Naive thymus-derived CD4-positive, alpha-beta T cell (primary cell): ENCODE measurements around the gene CLDND2. TPM values are rescaled to one million over a fixed set of nuclear protein-coding genes. Genes with fewer than 3 reads are reported as not detected.
"Not testable (repeated sequence)": the region's sequence is repeated elsewhere in the genome, so short reads cannot be mapped to it uniquely, and the experiment has no call there.

Source experiments
- ATAC-seq: fragments of 150-1000 bp; cut with Tn5 transposase; 2 replicates; pipeline ENCODE4 v1.10.0; 2021; ENCODE audit warnings: mild to moderate bottlenecking, moderate library complexity
- CTCF ChIA-PET: fragments of 350-600 bp; sonication (Branson Sonifier 250); formaldehyde crosslinking; loops from one replicate; lab custom pipeline; 2021; ENCODE audit warnings: antibody characterized with exemption; lab: Charles Lee
- POLR2A ChIA-PET: fragments of 350-600 bp; sonication (Branson Sonifier 250); formaldehyde crosslinking; loops from one replicate; lab custom pipeline; 2021; ENCODE audit warnings: antibody characterized with exemption, inconsistent platforms; lab: Charles Lee
- DNase-seq, 9 donors: peaks; one replicate each; pipeline versions ENCODE4 v3.0.0 to v3.0.0-alpha.2; 2020 to 2022; ENCODE audit warnings: mixed read lengths in 1 of 9
- H3K27ac ChIP-seq: one replicate; pipeline ENCODE4 v1.7.0; 2013; ENCODE audit warnings: mild to moderate bottlenecking, low read depth, low read length, moderate library complexity
- H3K27me3 ChIP-seq, 2 donors: one replicate each; pipeline ENCODE4 v1.7.0; 2013; ENCODE audit warnings: low read length in 2 of 2, mild to moderate bottlenecking in 2 of 2, moderate library complexity in 2 of 2; ENCODE audit not compliant: control insufficient read depth in 2 of 2, insufficient read depth in 2 of 2
- H3K36me3 ChIP-seq, 3 experiments: 1 replicate in 2 of 3; 2 replicates in 1 of 3; pipeline ENCODE4 v1.7.0; 2013; ENCODE audit warnings: low read length in 3 of 3, mild to moderate bottlenecking in 3 of 3, moderate library complexity in 1 of 3; ENCODE audit not compliant: insufficient read depth in 3 of 3, control insufficient read depth in 2 of 3
- H3K4me1 ChIP-seq, 2 donors: one replicate each; pipeline ENCODE4 v1.7.0; 2013; ENCODE audit warnings: low read length in 2 of 2, mild to moderate bottlenecking in 2 of 2, moderate library complexity in 1 of 2; ENCODE audit not compliant: control insufficient read depth in 2 of 2, insufficient read depth in 2 of 2
- H3K4me3 ChIP-seq: 2 replicates; pipeline ENCODE4 v1.7.0; 2013; ENCODE audit warnings: mild to moderate bottlenecking, low read length
- H3K9me3 ChIP-seq, 3 experiments: 1 replicate in 2 of 3; 2 replicates in 1 of 3; pipeline ENCODE4 v1.7.0; 2013; ENCODE audit warnings: low read length in 3 of 3; ENCODE audit not compliant: control insufficient read depth in 2 of 3
- H3K27ac Mint-ChIP-seq, 9 donors: one replicate each; pipeline ENCODE4 v1.8.0; 2020 to 2022; ENCODE audit warnings: mixed read lengths in 9 of 9, mild to moderate bottlenecking in 8 of 9, moderate library complexity in 5 of 9, inconsistent platforms in 2 of 9
- H3K27me3 Mint-ChIP-seq, 5 donors: one replicate each; pipeline ENCODE4 v1.8.0; 2021 to 2022; ENCODE audit warnings: mixed read lengths in 5 of 5, mild to moderate bottlenecking in 1 of 5
- H3K36me3 Mint-ChIP-seq, 5 donors: one replicate each; pipeline ENCODE4 v1.8.0; 2020 to 2022; ENCODE audit warnings: mixed read lengths in 5 of 5, mild to moderate bottlenecking in 3 of 5, inconsistent platforms in 1 of 5
- H3K4me1 Mint-ChIP-seq, 7 donors: one replicate each; pipeline ENCODE4 v1.8.0; 2020 to 2022; ENCODE audit warnings: mixed read lengths in 7 of 7, mild to moderate bottlenecking in 3 of 7, inconsistent platforms in 1 of 7
- H3K4me3 Mint-ChIP-seq, 10 donors: one replicate each; pipeline ENCODE4 v1.8.0; 2020 to 2022; ENCODE audit warnings: mild to moderate bottlenecking in 10 of 10, mixed read lengths in 10 of 10, moderate library complexity in 6 of 10, inconsistent platforms in 2 of 10
- H3K9me3 Mint-ChIP-seq, 11 donors: one replicate each; pipeline ENCODE4 v1.8.0; 2020 to 2022; ENCODE audit warnings: mixed read lengths in 11 of 11, mild to moderate bottlenecking in 4 of 11, inconsistent platforms in 1 of 11, moderate library complexity in 1 of 11
- intact Hi-C, 2 donors: fragments of 100-400 bp; cut with micrococcal nuclease; formaldehyde crosslinking; loops; one replicate each; pipeline ENCODE4 v1.15.1; 2023
- polyA plus RNA-seq, 2 donors: library from polyadenylated mRNA; unstranded; fragments of 300-500 nt; fragmentation: Illumina TruSeq; gene quantifications; one replicate each; pipeline ENCODE4 v1.2.3, GENCODE V29; 2021
- total RNA-seq, 6 experiments: library from RNA in 5 of 6; stranded (reverse) in 5 of 6; gene quantifications; 1 replicate in 5 of 6; 2 replicates in 1 of 6; pipeline ENCODE4 v1.2.3 and lab custom pipeline; 2021 to 2026

Gene CLDND2
- total and polyA plus RNA-seq, 7 experiments from 2014 or later = 0.32 to 13.3 (median 4.4) TPM; not detected in 4

- ATAC-seq, intact Hi-C loops, DNase-seq, H3K36me3 ChIP-seq, CTCF ChIA-PET, H3K4me3 ChIP-seq, H3K27me3 Mint-ChIP-seq, H3K27ac ChIP-seq, H3K9me3 ChIP-seq, H3K27me3 ChIP-seq, H3K36me3 Mint-ChIP-seq, H3K27ac Mint-ChIP-seq: not testable (repeated sequence)
- H3K4me1 ChIP-seq = peaks cover 0 to 14% of the 10 kb centered on the region in 2 donors
- Mint-ChIP-seq H3K4me3 (peak overlapping the region in 1 of 10 donors; percentile 16), H3K9me3 (peaks cover 6 to 12% (median 8%) of the 10 kb centered on the region in 11 donors), H3K4me1 (peaks cover 0 to 45% (median 11%) of the 10 kb centered on the region in 7 donors)
- POLR2A ChIA-PET = interaction anchor here (0.6 to 1.0 kb wide), 2 partner anchors 48 to 77 kb away, joined by 3 read pairs; no protein-coding TSS in a partner anchor
These were observed 28.6 kb upstream of the CLDND2 start for GRCh38 chr19:51397453-51397852.

DNA sequence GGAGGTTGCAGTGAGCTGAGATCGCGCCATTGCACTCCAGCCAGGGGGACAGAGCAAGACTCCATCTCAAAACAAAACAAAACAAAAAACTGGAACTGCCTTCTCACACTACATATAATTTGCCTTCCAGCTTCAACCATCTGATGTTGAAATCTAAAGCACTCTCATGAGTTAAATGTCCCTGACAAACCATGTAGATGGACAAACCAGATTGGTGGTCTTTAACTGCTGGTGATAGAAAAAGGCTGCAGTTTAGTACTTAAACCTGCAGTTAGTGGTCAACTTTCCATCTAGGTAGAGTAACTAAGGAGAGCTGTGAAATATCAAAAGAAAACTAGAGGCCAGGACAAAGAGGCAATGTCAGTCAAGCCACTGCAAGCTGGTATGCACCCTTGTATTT lies 27.4 kb upstream of the CLDND2 start:
- H3K27ac Mint-ChIP-seq = peak overlapping the region in 1 of 9 donors; percentile 58
- H3K4me1 Mint-ChIP-seq = peaks cover 4 to 50% (median 14%) of the 10 kb centered on the region in 7 donors
- ATAC-seq (no peak), DNase-seq (no peak)
- Histone ChIP-seq H3K9me3 (no peaks in the 10 kb centered on the region), H3K4me3 (no peak overlapping the region), H3K27ac (no peak overlapping the region), H3K27me3 (no peaks in the 10 kb centered on the region), H3K4me1 (peaks cover 0 to 14% of the 10 kb centered on the region in 2 donors), H3K36me3 (no peaks in the 10 kb centered on the region)
- intact Hi-C loops = no loop called here
- ChIA-PET POLR2A (no interaction called here), CTCF (no interaction called here)
- no peaks in the 10 kb centered on the region for H3K36me3 Mint-ChIP-seq
- H3K9me3 Mint-ChIP-seq = peaks cover 0 to 4% (median 0%) of the 10 kb centered on the region in 11 donors
- peak overlapping the region in 1 of 10 donors; percentile 12 for H3K4me3 Mint-ChIP-seq
- H3K27me3 Mint-ChIP-seq = peaks cover 0 to 2% (median 0%) of the 10 kb centered on the region in 5 donors

- Mint-ChIP-seq H3K27ac (peak overlapping the region; percentile 32 to 97 (median 73)), H3K27me3 (peaks cover 0 to 4% (median 0%) of the 10 kb centered on the region in 5 donors), H3K4me3 (peak overlapping the region; percentile 79 to 91 (median 86)), H3K36me3 (no peaks in the 10 kb centered on the region), H3K9me3 (no peaks in the 10 kb centered on the region), H3K4me1 (peaks cover 6 to 60% (median 16%) of the 10 kb centered on the region in 7 donors)
- no peaks in the 10 kb centered on the region for H3K36me3 ChIP-seq
- peak; percentile 64 to 91 (median 86) for DNase-seq
- peak overlapping the region; percentile 50 for H3K27ac ChIP-seq
- H3K4me1 ChIP-seq = peaks cover 0 to 14% of the 10 kb centered on the region in 2 donors
- peak overlapping the region; percentile 46 for H3K4me3 ChIP-seq
- ChIA-PET CTCF (interaction anchor here (0.6 kb wide), 1 partner anchor 39 kb away, joined by 6 read pairs; no protein-coding TSS in a partner anchor), POLR2A (interaction anchor here (0.6 to 1.2 kb wide), 2 partner anchors 26 to 850 kb away, joined by 3 to 5 read pairs; no protein-coding TSS in a partner anchor)
- H3K9me3 ChIP-seq = no peaks in the 10 kb centered on the region
- ATAC-seq = peak; percentile 95
- no peaks in the 10 kb centered on the region for H3K27me3 ChIP-seq
- intact Hi-C loops = loop anchor here (1.0 to 2.0 kb wide), 6 partner anchors 27 to 285 kb away; partner anchors contain the start of gene CTU1 (in 1 of the 2)
These were observed 25.4 kb upstream of the CLDND2 start for GRCh38 chr19:51394050-51394836.

- Mint-ChIP-seq H3K27me3 (peaks cover 0 to 4% (median 0%) of the 10 kb centered on the region in 5 donors), H3K4me3 (peak overlapping the region in 6 of 10 donors; percentile 18 to 71 (median 37)), H3K36me3 (no peaks in the 10 kb centered on the region), H3K27ac (peak overlapping the region in 1 of 9 donors; percentile 74), H3K4me1 (peaks cover 6 to 54% (median 16%) of the 10 kb centered on the region in 7 donors), H3K9me3 (no peaks in the 10 kb centered on the region)
- CTCF ChIA-PET = interaction anchor here (0.6 kb wide), 1 partner anchor 43 kb away, joined by 3 read pairs; no protein-coding TSS in a partner anchor
- H3K9me3 ChIP-seq = no peaks in the 10 kb centered on the region
- POLR2A ChIA-PET = no interaction called here
- peaks cover 0 to 19% of the 10 kb centered on the region in 2 donors for H3K4me1 ChIP-seq
- no peak overlapping the region for H3K27ac ChIP-seq
- intact Hi-C loops = no loop called here
- H3K4me3 ChIP-seq = no peak overlapping the region
- ATAC-seq = no peak
- H3K27me3 ChIP-seq = no peaks in the 10 kb centered on the region
- H3K36me3 ChIP-seq = no peaks in the 10 kb centered on the region
- no peak for DNase-seq
These were observed 23.9 kb upstream of the CLDND2 start for GRCh38 chr19:51392701-51393100.

GRCh38 chr19:51391073-51391611 lies 22.3 kb upstream of the CLDND2 start:
- peaks cover 0 to 4% (median 0%) of the 10 kb centered on the region in 5 donors for H3K27me3 Mint-ChIP-seq
- CTCF ChIA-PET = no interaction called here
- H3K27ac ChIP-seq = no peak overlapping the region

GRCh38 chr19:51389143-51389542 lies 20.3 kb upstream of the CLDND2 start:
- Mint-ChIP-seq H3K4me1 (peaks cover 5 to 34% (median 6%) of the 10 kb centered on the region in 7 donors), H3K27ac (no peak overlapping the region), H3K4me3 (peak overlapping the region in 1 of 10 donors; percentile 69), H3K36me3 (no peaks in the 10 kb centered on the region), H3K27me3 (peaks cover 0 to 4% (median 0%) of the 10 kb centered on the region in 5 donors), H3K9me3 (no peaks in the 10 kb centered on the region)
- no peak for ATAC-seq
- Histone ChIP-seq H3K27ac (no peak overlapping the region), H3K27me3 (no peaks in the 10 kb centered on the region), H3K9me3 (no peaks in the 10 kb centered on the region), H3K4me1 (peaks cover 0 to 17% of the 10 kb centered on the region in 2 donors), H3K4me3 (no peak overlapping the region), H3K36me3 (no peaks in the 10 kb centered on the region)
- intact Hi-C loops = no loop called here
- CTCF ChIA-PET = interaction anchor here (0.6 kb wide), 1 partner anchor 180 kb away, joined by 3 read pairs; no protein-coding TSS in a partner anchor
- POLR2A ChIA-PET = no interaction called here
- no peak for DNase-seq

More at GRCh38 chr19:51391073-51391611, 22.3 kb upstream of the CLDND2 start:
- POLR2A ChIA-PET = no interaction called here
- Mint-ChIP-seq H3K4me1 (peaks cover 6 to 53% (median 16%) of the 10 kb centered on the region in 7 donors), H3K27ac (peak overlapping the region in 2 of 9 donors; percentile 56 to 77), H3K4me3 (peak overlapping the region in 3 of 10 donors; percentile 1 to 55 (median 38)), H3K9me3 (no peaks in the 10 kb centered on the region), H3K36me3 (no peaks in the 10 kb centered on the region)
- Histone ChIP-seq H3K4me1 (peaks cover 0 to 27% of the 10 kb centered on the region in 2 donors), H3K4me3 (no peak overlapping the region), H3K9me3 (no peaks in the 10 kb centered on the region), H3K36me3 (no peaks in the 10 kb centered on the region), H3K27me3 (no peaks in the 10 kb centered on the region)
- intact Hi-C loops = no loop called here
- DNase-seq (no peak), ATAC-seq (no peak)
